Activated CD4-positive, alpha-beta T cell treated with anti-CD3 and anti-CD28 coated beads, Interleukin-2, amount 10 ng/mL, durations not matched to agents 7 days and 5 days (primary cell): Measurements from ENCODE around the gene WASF2. TPM values are rescaled to one million over a fixed set of nuclear protein-coding genes. Genes with fewer than 3 reads are reported as not detected.

Experiments
- CTCF ChIA-PET: fragments of 350-600 bp; sonication (Branson Sonifier 250); formaldehyde crosslinking; loops from one replicate; lab custom pipeline; 2021; ENCODE audit warnings: antibody characterized with exemption; lab: Charles Lee
- POLR2A ChIA-PET: fragments of 350-600 bp; sonication (Branson Sonifier 250); formaldehyde crosslinking; loops from one replicate; lab custom pipeline; 2021; ENCODE audit warnings: antibody characterized with exemption; lab: Charles Lee
- DNase-seq: peaks from one replicate; pipeline ENCODE4 v3.0.0-alpha.2; 2020
- H3K27ac Mint-ChIP-seq: one replicate; pipeline ENCODE4 v1.8.0; 2021; ENCODE audit warnings: mild to moderate bottlenecking, moderate library complexity, mixed read lengths
- H3K27me3 Mint-ChIP-seq: one replicate; pipeline ENCODE4 v1.8.0; 2021; ENCODE audit warnings: mixed read lengths
- H3K36me3 Mint-ChIP-seq: one replicate; pipeline ENCODE4 v1.8.0; 2021; ENCODE audit warnings: low read depth, mixed read lengths
- H3K4me1 Mint-ChIP-seq: one replicate; pipeline ENCODE4 v1.8.0; 2021; ENCODE audit warnings: mixed read lengths
- H3K4me3 Mint-ChIP-seq: one replicate; pipeline ENCODE4 v1.8.0; 2021; ENCODE audit warnings: mild to moderate bottlenecking, moderate library complexity, mixed read lengths
- H3K9me3 Mint-ChIP-seq: one replicate; pipeline ENCODE4 v1.8.0; 2021; ENCODE audit warnings: mixed read lengths
- total RNA-seq, 2 experiments: library from RNA; stranded (reverse); gene quantifications; one replicate each; pipeline ENCODE4 v1.2.3, GENCODE V29; 2021

WASF2 gene
- total RNA-seq, 2 experiments from 2014 or later = 137 to 143 TPM

- Mint-ChIP-seq H3K4me1 (peaks cover 43% of the 10 kb centered on the region), H3K27ac (peak overlapping the region; percentile 26), H3K9me3 (no peaks in the 10 kb centered on the region), H3K27me3 (peaks cover 3% of the 10 kb centered on the region), H3K4me3 (no peak overlapping the region), H3K36me3 (no peaks in the 10 kb centered on the region)
- ChIA-PET POLR2A (no interaction called here), CTCF (interaction anchor here (0.5 to 4.9 kb wide), 11 partner anchors 8 to 331 kb away, joined by 3 to 68 read pairs (median 9); partner anchors contain the start of genes MAP3K6 and SYTL1)
- no peak for DNase-seq
Measured at GRCh38 chr1:27358928-27359313, 131.0 kb downstream of the WASF2 start.

- Mint-ChIP-seq H3K36me3 (no peaks in the 10 kb centered on the region), H3K27me3 (peaks cover 3% of the 10 kb centered on the region), H3K4me1 (peaks cover 43% of the 10 kb centered on the region), H3K4me3 (peak overlapping the region; percentile 72), H3K9me3 (no peaks in the 10 kb centered on the region), H3K27ac (peak overlapping the region; percentile 93)
- POLR2A ChIA-PET = no interaction called here
- CTCF ChIA-PET = interaction anchor here (0.5 to 4.9 kb wide), 25 partner anchors 9 to 332 kb away, joined by 3 to 68 read pairs (median 5); partner anchors contain the start of genes CD164L2, FCN3, MAP3K6 and SYTL1
- DNase-seq = no peak
Measured at GRCh38 chr1:27358038-27358927, 131.7 kb downstream of the WASF2 start.

GRCh38 chr1:27357281-27358037, 132.5 kb downstream of the WASF2 start:
- peaks cover 43% of the 10 kb centered on the region for H3K4me1 Mint-ChIP-seq
- POLR2A ChIA-PET = no interaction called here
- H3K27ac Mint-ChIP-seq = peak overlapping the region; percentile 93
- CTCF ChIA-PET = interaction anchor here (0.5 to 4.9 kb wide), 30 partner anchors 10 to 1329 kb away, joined by 3 to 68 read pairs (median 4); partner anchors contain the start of genes CD164L2, FCN3, MAP3K6 and SYTL1
- no peaks in the 10 kb centered on the region for H3K36me3 Mint-ChIP-seq
- DNase-seq = peak; percentile 83
- H3K27me3 Mint-ChIP-seq = peaks cover 3% of the 10 kb centered on the region
- H3K9me3 Mint-ChIP-seq = no peaks in the 10 kb centered on the region
- peak overlapping the region; percentile 72 for H3K4me3 Mint-ChIP-seq

GRCh38 chr1:27356619-27357280, 133.2 kb downstream of the WASF2 start:
- H3K36me3 Mint-ChIP-seq = no peaks in the 10 kb centered on the region
- no peak for DNase-seq
- H3K4me1 Mint-ChIP-seq = peaks cover 43% of the 10 kb centered on the region
- ChIA-PET POLR2A (no interaction called here), CTCF (interaction anchor here (0.6 to 4.9 kb wide), 25 partner anchors 10 to 1329 kb away, joined by 3 to 68 read pairs (median 6); partner anchors contain the start of genes CD164L2, FCN3, MAP3K6 and SYTL1)
- H3K9me3 Mint-ChIP-seq = no peaks in the 10 kb centered on the region
- H3K27ac Mint-ChIP-seq = peak overlapping the region; percentile 93
- peaks cover 3% of the 10 kb centered on the region for H3K27me3 Mint-ChIP-seq
- H3K4me3 Mint-ChIP-seq = peak overlapping the region; percentile 72

- no peak for DNase-seq
- ChIA-PET CTCF (interaction anchor here (1.0 to 4.9 kb wide), 8 partner anchors 11 to 212 kb away, joined by 3 to 68 read pairs (median 14); partner anchors contain the start of genes MAP3K6 and SYTL1), POLR2A (no interaction called here)
- H3K27me3 Mint-ChIP-seq = peaks cover 3% of the 10 kb centered on the region
- H3K4me3 Mint-ChIP-seq = peak overlapping the region; percentile 25
- no peaks in the 10 kb centered on the region for H3K9me3 Mint-ChIP-seq
- H3K36me3 Mint-ChIP-seq = peaks cover 3% of the 10 kb centered on the region
- H3K27ac Mint-ChIP-seq = peak overlapping the region; percentile 26
- H3K4me1 Mint-ChIP-seq = peaks cover 43% of the 10 kb centered on the region
Measured at GRCh38 chr1:27356277-27356618, 133.7 kb downstream of the WASF2 start.

- no peak for DNase-seq
- CTCF ChIA-PET = interaction anchor here (1.0 to 4.9 kb wide), 6 partner anchors 11 to 213 kb away, joined by 3 to 68 read pairs (median 28); partner anchors contain the start of genes MAP3K6 and SYTL1
- Mint-ChIP-seq H3K9me3 (no peaks in the 10 kb centered on the region), H3K36me3 (peaks cover 3% of the 10 kb centered on the region), H3K4me3 (no peak overlapping the region), H3K27me3 (peaks cover 3% of the 10 kb centered on the region), H3K4me1 (peaks cover 37% of the 10 kb centered on the region), H3K27ac (peak overlapping the region; percentile 26)
- POLR2A ChIA-PET = no interaction called here
Measured at GRCh38 chr1:27355683-27356082, 134.3 kb downstream of the WASF2 start.

Other genes with a start within 250 kb of the WASF2 start
- 10 to 100 TPM; 38.4 to 40.2 TPM for gene TMEM222, start 168.0 kb downstream of the WASF2 start, total RNA-seq
- 100 to 1,000 TPM in 1 of 2 experiments, 10 to 100 TPM in 1; 83.5 to 106 TPM for gene SYTL1, start 148.1 kb downstream of the WASF2 start, total RNA-seq
- 1 to 10 TPM; 6.4 to 7.6 TPM for gene MAP3K6, start 123.2 kb downstream of the WASF2 start, total RNA-seq
- not detected for gene FCN3, start 115.3 kb downstream of the WASF2 start, total RNA-seq
- not detected for gene CD164L2, start 106.8 kb downstream of the WASF2 start, total RNA-seq
- under 1 TPM in 1 of 2 experiments, not detected in 1; 0.21 TPM for gene GPR3, start 97.5 kb downstream of the WASF2 start, total RNA-seq
- gene AHDC1, start 114.0 kb upstream of the WASF2 start, total RNA-seq = 10 to 100 TPM; 15.3 to 19.3 TPM
- not detected for gene FGR, start 145.0 kb upstream of the WASF2 start, total RNA-seq
- 100 to 1,000 TPM; 231 to 321 TPM for gene IFI6, start 182.0 kb upstream of the WASF2 start, total RNA-seq
- gene FAM76A, start 235.8 kb upstream of the WASF2 start, total RNA-seq = 10 to 100 TPM; 16.8 to 18.9 TPM